Gastroesophageal sphincter (tissue), 4 donors: ENCODE measurements around the gene TP63. TPM values are rescaled to one million over a fixed set of nuclear protein-coding genes. Genes with fewer than 3 reads are reported as not detected.

Experiments
- ATAC-seq: fragments of 150-250 bp; one replicate; pipeline ENCODE4 v1.9.1; 2016; ENCODE audit warnings: mild to moderate bottlenecking, moderate library complexity
- H3K27ac ChIP-seq, 4 donors: fragments of 200-600 bp; sonication (generic) in 3 of 4; 1 replicate in 3 of 4; 2 replicates in 1 of 4; pipeline ENCODE4 v1.5.1; 2016 to 2019
- H3K27me3 ChIP-seq: fragments of 200-600 bp; sonication (generic); one replicate; pipeline ENCODE4 v1.5.1; 2019
- H3K36me3 ChIP-seq, 2 donors: fragments of 200-600 bp; sonication (generic); one replicate each; pipeline ENCODE4 v1.5.1; 2019; ENCODE audit warnings: control low read depth in 1 of 2
- H3K4me1 ChIP-seq, 3 donors: fragments of 200-600 bp; sonication (generic); 1 replicate in 2 of 3; 2 replicates in 1 of 3; pipeline ENCODE4 v1.5.1; 2016 to 2019; ENCODE audit warnings: control low read depth in 2 of 3
- H3K4me3 ChIP-seq, 2 donors: fragments of 200-600 bp; sonication (generic); one replicate each; pipeline ENCODE4 v1.5.1; 2019; ENCODE audit warnings: mild to moderate bottlenecking in 1 of 2, moderate library complexity in 1 of 2
- H3K9me3 ChIP-seq, 3 donors: fragments of 200-600 bp; sonication (generic); one replicate each; pipeline ENCODE4 v1.5.1; 2017 to 2019; ENCODE audit warnings: control low read depth in 2 of 3
- EP300 ChIP-seq: sonication (generic); formaldehyde crosslinking; IDR thresholded peaks from one replicate; pipeline ENCODE4 v1.6.1; 2017; ENCODE audit warnings: antibody characterized with exemption, mild to moderate bottlenecking
- POLR2A ChIP-seq, 2 donors: fragments of 450-650 bp; IDR thresholded peaks; one replicate each; pipeline ENCODE4 v1.6.1; 2017; ENCODE audit warnings: antibody characterized with exemption in 2 of 2, mild to moderate bottlenecking in 2 of 2, moderate library complexity in 1 of 2
- POLR2AphosphoS5 ChIP-seq: sonication (generic); formaldehyde crosslinking; IDR thresholded peaks from one replicate; pipeline ENCODE4 v1.6.1; 2017; ENCODE audit warnings: antibody characterized with exemption
- WGBS, 2 donors: methylation state at CpG; one replicate each; pipeline ENCODE4 v1.1.5; 2018; ENCODE audit warnings: low coverage in 1 of 2; 5-methylcytosine and 5-hydroxymethylcytosine counted together
- total RNA-seq, 4 donors: library from RNA; depleted of rRNA; stranded (reverse); fragments of >200 nt; gene quantifications; one replicate each; pipeline ENCODE4 v1.1.0, GENCODE V29; 2016
- TF ChIP-seq, protein P1 (sequence below), 4 experiments: fragments of 200-600 bp in 2 of 4; fragments of 450-650 bp in 2 of 4; sonication (generic) in 1 of 4; IDR thresholded peaks; one replicate each; pipeline ENCODE4 v1.5.1; 2017 to 2019; ENCODE audit warnings: antibody characterized with exemption in 4 of 4, mild to moderate bottlenecking in 2 of 4, moderate library complexity in 2 of 4

TP63 gene
- total RNA-seq, 4 donors from 2014 or later, result 0.13 to 7.4 (median 3.4) TPM; not detected in 1

DNA sequence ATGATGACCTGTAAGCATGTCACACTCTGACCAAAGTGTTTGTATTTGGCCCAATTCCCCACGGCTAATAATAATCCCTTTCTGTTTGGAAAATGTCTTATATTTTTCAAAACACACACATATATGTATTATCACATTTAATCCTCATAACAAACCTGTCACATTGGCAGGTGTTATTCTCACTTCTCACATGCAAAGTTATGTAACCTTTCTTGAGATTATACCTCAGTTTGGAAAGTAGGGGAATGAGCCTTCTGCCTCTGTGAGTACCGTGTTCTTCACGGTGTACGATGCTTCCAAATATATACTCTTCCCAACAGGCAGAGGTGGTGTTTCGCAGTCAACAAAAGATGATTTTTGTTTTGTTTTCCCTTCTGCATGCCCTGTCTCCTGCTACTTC is 205.6 kb downstream of the TP63 start:
- Histone ChIP-seq H3K27ac (no peak overlapping the region), H3K36me3 (no peaks in the 10 kb centered on the region), H3K9me3 (no peaks in the 10 kb centered on the region), H3K4me1 (no peaks in the 10 kb centered on the region), H3K4me3 (no peak overlapping the region), H3K27me3 (no peaks in the 10 kb centered on the region)
- no peak for ATAC-seq
- no peak for TF ChIP-seq POLR2A (IDR thresholded peaks at IDR 0.05)
- TF ChIP-seq, protein P1, sequence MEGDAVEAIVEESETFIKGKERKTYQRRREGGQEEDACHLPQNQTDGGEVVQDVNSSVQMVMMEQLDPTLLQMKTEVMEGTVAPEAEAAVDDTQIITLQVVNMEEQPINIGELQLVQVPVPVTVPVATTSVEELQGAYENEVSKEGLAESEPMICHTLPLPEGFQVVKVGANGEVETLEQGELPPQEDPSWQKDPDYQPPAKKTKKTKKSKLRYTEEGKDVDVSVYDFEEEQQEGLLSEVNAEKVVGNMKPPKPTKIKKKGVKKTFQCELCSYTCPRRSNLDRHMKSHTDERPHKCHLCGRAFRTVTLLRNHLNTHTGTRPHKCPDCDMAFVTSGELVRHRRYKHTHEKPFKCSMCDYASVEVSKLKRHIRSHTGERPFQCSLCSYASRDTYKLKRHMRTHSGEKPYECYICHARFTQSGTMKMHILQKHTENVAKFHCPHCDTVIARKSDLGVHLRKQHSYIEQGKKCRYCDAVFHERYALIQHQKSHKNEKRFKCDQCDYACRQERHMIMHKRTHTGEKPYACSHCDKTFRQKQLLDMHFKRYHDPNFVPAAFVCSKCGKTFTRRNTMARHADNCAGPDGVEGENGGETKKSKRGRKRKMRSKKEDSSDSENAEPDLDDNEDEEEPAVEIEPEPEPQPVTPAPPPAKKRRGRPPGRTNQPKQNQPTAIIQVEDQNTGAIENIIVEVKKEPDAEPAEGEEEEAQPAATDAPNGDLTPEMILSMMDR (IDR thresholded peaks at IDR 0.05), result no peak
- 53 to 71% methylated on average over 4 to 5 of the region's 5 CpGs for WGBS, 2 donors

DNA sequence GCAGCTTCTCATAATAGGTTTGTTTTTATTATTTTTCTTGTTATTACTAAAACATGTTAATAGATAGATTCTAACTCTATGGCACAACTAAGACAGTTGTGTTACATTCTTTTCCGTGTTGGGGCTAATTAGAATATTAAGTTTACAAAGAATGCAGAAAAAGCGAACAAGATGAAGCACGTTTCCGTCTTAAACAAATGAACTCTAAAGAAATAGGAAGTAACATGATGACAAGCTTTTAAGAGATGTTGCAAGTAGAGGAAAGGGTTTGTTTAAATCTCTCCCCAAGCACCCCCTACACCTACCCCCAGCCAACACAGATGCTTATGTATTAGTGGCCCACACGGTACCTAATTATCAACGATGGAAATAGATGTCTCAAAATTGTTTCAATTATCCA is 207.1 kb downstream of the TP63 start:
- 78 to 79% methylated on average over 6 of the region's 6 CpGs for WGBS, 2 donors
- no peak overlapping the region for H3K4me3 ChIP-seq
- H3K27ac ChIP-seq, result no peak overlapping the region
- no peaks in the 10 kb centered on the region for H3K27me3 ChIP-seq
- ATAC-seq, result no peak
- H3K9me3 ChIP-seq, result no peaks in the 10 kb centered on the region
- no peaks in the 10 kb centered on the region for H3K36me3 ChIP-seq
- H3K4me1 ChIP-seq, result no peaks in the 10 kb centered on the region
- TF ChIP-seq POLR2AphosphoS5 (no peak), EP300 (no peak), POLR2A (IDR thresholded peaks at IDR 0.05) (no peak)
- TF ChIP-seq, protein P1 (IDR thresholded peaks at IDR 0.05), result no peak

DNA sequence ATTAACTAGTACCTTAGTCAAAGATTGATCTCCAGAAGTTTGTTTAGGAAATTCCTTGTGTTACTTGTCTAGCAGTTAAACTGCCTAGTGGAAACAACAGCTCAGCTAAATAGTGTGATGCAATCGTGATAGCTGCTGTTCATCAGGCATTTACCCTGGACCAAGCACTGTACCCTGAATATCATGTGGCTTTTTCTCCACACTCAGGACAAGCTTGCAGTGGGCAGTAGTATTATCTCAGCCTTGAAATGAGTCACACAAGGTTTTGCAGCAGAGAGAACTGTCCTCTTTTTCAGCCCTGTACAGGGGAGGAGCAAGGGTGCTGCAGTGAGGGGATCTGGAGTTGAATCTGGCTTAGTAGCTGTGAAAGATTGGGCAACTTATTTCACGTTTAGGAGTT is 208.4 kb downstream of the TP63 start:
- Histone ChIP-seq H3K9me3 (no peaks in the 10 kb centered on the region), H3K4me3 (no peak overlapping the region), H3K4me1 (no peaks in the 10 kb centered on the region), H3K27me3 (no peaks in the 10 kb centered on the region), H3K27ac (no peak overlapping the region), H3K36me3 (no peaks in the 10 kb centered on the region)
- ATAC-seq, result no peak
- TF ChIP-seq EP300, result no peak
- TF ChIP-seq POLR2AphosphoS5, result no peak
- no peak for TF ChIP-seq POLR2A (IDR thresholded peaks at IDR 0.05)
- TF ChIP-seq, protein P1 (IDR thresholded peaks at IDR 0.05), result no peak
- WGBS, 2 donors, result 40 to 50% methylated on average over 1 to 2 of the region's 2 CpGs

DNA sequence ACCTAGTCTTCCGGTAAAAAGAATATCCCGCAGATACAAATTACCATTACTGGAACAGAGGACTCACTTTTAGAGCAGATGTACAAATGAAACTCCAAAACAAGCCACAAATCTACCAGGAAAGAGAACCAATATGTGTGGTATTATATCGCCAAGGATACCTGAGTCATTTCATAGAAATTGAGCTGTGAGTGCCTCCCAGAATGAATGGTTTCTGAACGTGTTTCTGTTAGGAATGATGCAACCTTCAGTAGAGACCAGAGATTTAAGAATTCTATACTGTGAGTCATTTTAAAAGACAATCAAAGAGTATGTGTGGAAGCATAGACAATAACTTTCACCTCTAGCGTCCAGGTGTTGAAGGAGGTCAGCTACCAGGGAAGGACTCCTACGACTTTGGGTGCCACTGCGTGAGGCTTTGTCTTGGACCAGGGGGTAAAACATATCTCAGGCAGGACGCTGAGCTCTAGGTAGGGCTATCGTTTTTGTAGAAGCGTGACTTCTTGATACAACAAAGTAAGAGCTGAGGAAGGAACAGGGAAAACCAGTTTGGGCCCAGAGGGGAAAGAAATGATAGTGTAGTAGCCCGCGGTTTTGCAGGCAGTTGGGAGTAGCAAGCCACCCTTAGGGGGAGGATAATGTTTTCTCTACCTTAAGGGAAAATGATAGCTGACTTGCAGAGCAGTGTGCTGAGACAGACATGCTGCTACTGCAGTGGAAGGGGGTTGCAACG is 210.4 kb downstream of the TP63 start:
- Histone ChIP-seq H3K4me1 (no peaks in the 10 kb centered on the region), H3K36me3 (no peaks in the 10 kb centered on the region), H3K4me3 (no peak overlapping the region), H3K27ac (no peak overlapping the region), H3K27me3 (no peaks in the 10 kb centered on the region), H3K9me3 (no peaks in the 10 kb centered on the region)
- 72 to 92% methylated on average over 3 to 13 of the region's 13 CpGs for WGBS, 2 donors
- ATAC-seq, result no peak
- TF ChIP-seq POLR2AphosphoS5 (no peak), POLR2A (IDR thresholded peaks at IDR 0.05) (no peak), EP300 (no peak)
- TF ChIP-seq, protein P1 (IDR thresholded peaks at IDR 0.05), result no peak
